Measurements from ENCODE around the gene CHAMP1.

- TF ChIP-seq CTCF (IDR thresholded peaks at IDR 0.05; ENCODE audit: insufficient read depth, low read length) (no peak), GABPA (IDR thresholded peaks at IDR 0.05; ENCODE audit: low read depth) (no peak), REST (IDR thresholded peaks at IDR 0.05; ENCODE audit: insufficient replicate concordance, low read depth) (no peak), POLR2AphosphoS5 (IDR thresholded peaks at IDR 0.05; ENCODE audit: low read depth) (no peak)
Observed at GRCh38 chr13:114303700-114304327, 10.5 kb upstream of the CHAMP1 start.

Measured in HL-60 (cell line).